ENCODE measurements around the gene A2M.

- no peak for TF ChIP-seq CTCF (IDR thresholded peaks at IDR 0.05; ENCODE audit: insufficient read depth, low read length, poor library complexity, severe bottlenecking)
- no peak for TF ChIP-seq EZH2phosphoT487 (conservative IDR thresholded peaks at IDR 0.05; ENCODE audit: low read length)
Observed at GRCh38 chr12:9064815-9065606, 50.7 kb downstream of the A2M start.

Measured in SU-DHL-6 (cell line).